ENCODE measurements around the gene ARMC7. TPM values are rescaled to one million over a fixed set of nuclear protein-coding genes. Genes with fewer than 3 reads are reported as not detected.

ARMC7 gene
- total and polyA plus RNA-seq, 2 donors (not counting 1 experiment from before 2014, with no cell fraction given) = 10.4 to 15.9 TPM

GRCh38 chr17:75174996-75175395 lies 65.2 kb downstream of the ARMC7 start:
- no peak for DNase-seq
- Histone ChIP-seq H3K79me2 (ENCODE audit: control insufficient read depth, insufficient read depth, low read length) (peaks cover 100% of the 10 kb centered on the region), H3K4me2 (replicated peaks; ENCODE audit: low read depth, low read length, poor library complexity, severe bottlenecking) (no peak overlapping the region), H2AFZ (ENCODE audit: insufficient read depth, low read depth, low read length, poor library complexity, severe bottlenecking) (no peak overlapping the region), H3K4me1 (ENCODE audit: control insufficient read depth in 2 of 2, insufficient read depth in 2 of 2, low read length in 2 of 2) (peaks cover 6 to 8% of the 10 kb centered on the region in 2 donors), H3K9me3 (ENCODE audit: control extremely low read depth in 1 of 3, control insufficient read depth in 2 of 3, insufficient read depth in 1 of 3, low read length in 2 of 3) (no peaks in the 10 kb centered on the region), H3K36me3 (replicated peaks in 1 of 2; ENCODE audit: control extremely low read depth in 1 of 2, control insufficient read depth in 1 of 2, extremely low read depth in 1 of 2, insufficient read depth in 2 of 2, low read length in 1 of 2) (peaks cover 7 to 64% of the 10 kb centered on the region in 2 experiments), H3K4me3 (ENCODE audit: control extremely low read depth in 1 of 5, extremely low read depth in 1 of 5, insufficient read depth in 1 of 5, low read depth in 2 of 5, low read length in 4 of 5) (no peak overlapping the region), H3K27ac (ENCODE audit: low read length in 2 of 2) (no peak overlapping the region), H3K27me3 (replicated peaks in 1 of 4; ENCODE audit: control extremely low read depth in 1 of 4, control insufficient read depth in 3 of 4, insufficient read depth in 4 of 4, low read length in 3 of 4) (no peaks in the 10 kb centered on the region), H4K20me1 (ENCODE audit: control insufficient read depth, insufficient read depth, low read length, poor library complexity, severe bottlenecking) (peaks cover 20% of the 10 kb centered on the region), H3K9ac (ENCODE audit: low read length) (no peak overlapping the region)
- TF ChIP-seq EZH2 (IDR thresholded peaks at IDR 0.05; ENCODE audit: borderline replicate concordance, insufficient read depth, low read depth, low read length, poor library complexity, severe bottlenecking) (no peak), CTCF (IDR thresholded peaks at IDR 0.05) (no peak)
- 97% methylated on average over 6 of the region's 11 CpGs for WGBS (ENCODE audit: insufficient coverage)
- peaks cover 16% of the 10 kb centered on the region for H3K4me1 Mint-ChIP-seq
- ATAC-seq (ENCODE audit: low read depth) = no peak
- H3K27ac Mint-ChIP-seq = no peak overlapping the region
- ChIA-PET POLR2A (no interaction called here), CTCF (interaction anchor here (1.3 to 16.4 kb wide), 4 partner anchors 61 to 251 kb away, joined by 3 to 373 read pairs (median 8); partner anchors contain the start of genes ARMC7 and OTOP2)
- intact Hi-C loops (cut with micrococcal nuclease) = no loop called here
- no peaks in the 10 kb centered on the region for H3K9me3 Mint-ChIP-seq (ENCODE audit: insufficient read depth)
- no peak overlapping the region for H3K4me3 Mint-ChIP-seq
- H3K27me3 Mint-ChIP-seq = no peaks in the 10 kb centered on the region

GRCh38 chr17:75176625-75177024 lies 66.9 kb downstream of the ARMC7 start:
- TF ChIP-seq CTCF (IDR thresholded peaks at IDR 0.05) (no peak), EZH2 (IDR thresholded peaks at IDR 0.05; ENCODE audit: borderline replicate concordance, insufficient read depth, low read depth, low read length, poor library complexity, severe bottlenecking) (no peak)
- H3K4me3 Mint-ChIP-seq = no peak overlapping the region
- no peak for ATAC-seq (ENCODE audit: low read depth)
- Histone ChIP-seq H3K4me2 (replicated peaks; ENCODE audit: low read depth, low read length, poor library complexity, severe bottlenecking) (no peak overlapping the region), H3K79me2 (ENCODE audit: control insufficient read depth, insufficient read depth, low read length) (peaks cover 99% of the 10 kb centered on the region), H3K36me3 (replicated peaks in 1 of 2; ENCODE audit: control extremely low read depth in 1 of 2, control insufficient read depth in 1 of 2, extremely low read depth in 1 of 2, insufficient read depth in 2 of 2, low read length in 1 of 2) (peaks cover 7 to 62% of the 10 kb centered on the region in 2 experiments), H3K27ac (ENCODE audit: low read length in 2 of 2) (no peak overlapping the region), H3K27me3 (replicated peaks in 1 of 4; ENCODE audit: control extremely low read depth in 1 of 4, control insufficient read depth in 3 of 4, insufficient read depth in 4 of 4, low read length in 3 of 4) (no peaks in the 10 kb centered on the region), H4K20me1 (ENCODE audit: control insufficient read depth, insufficient read depth, low read length, poor library complexity, severe bottlenecking) (peaks cover 20% of the 10 kb centered on the region), H3K9ac (ENCODE audit: low read length) (no peak overlapping the region), H3K9me3 (ENCODE audit: control extremely low read depth in 1 of 3, control insufficient read depth in 2 of 3, insufficient read depth in 1 of 3, low read length in 2 of 3) (no peaks in the 10 kb centered on the region), H3K4me1 (ENCODE audit: control insufficient read depth in 2 of 2, insufficient read depth in 2 of 2, low read length in 2 of 2) (peaks cover 15 to 18% of the 10 kb centered on the region in 2 donors), H2AFZ (ENCODE audit: insufficient read depth, low read depth, low read length, poor library complexity, severe bottlenecking) (no peak overlapping the region), H3K4me3 (ENCODE audit: control extremely low read depth in 1 of 5, extremely low read depth in 1 of 5, insufficient read depth in 1 of 5, low read depth in 2 of 5, low read length in 4 of 5) (no peak overlapping the region)
- H3K9me3 Mint-ChIP-seq (ENCODE audit: insufficient read depth) = no peaks in the 10 kb centered on the region
- 83% methylated on average over 2 of the region's 5 CpGs for WGBS (ENCODE audit: insufficient coverage)
- ChIA-PET POLR2A (interaction anchor here (0.9 to 1.0 kb wide), 3 partner anchors 13 to 63 kb away, joined by 3 read pairs; no protein-coding TSS in a partner anchor), CTCF (interaction anchor here (0.9 to 16.4 kb wide), 2 partner anchors 62 to 94 kb away, joined by 3 to 373 read pairs; partner anchors contain the start of genes ARMC7 and MIF4GD)
- no peaks in the 10 kb centered on the region for H3K27me3 Mint-ChIP-seq
- intact Hi-C loops (cut with micrococcal nuclease) = no loop called here
- no peak overlapping the region for H3K27ac Mint-ChIP-seq
- H3K4me1 Mint-ChIP-seq = peaks cover 23% of the 10 kb centered on the region
- no peak for DNase-seq

Data from B cell (primary cell).